WERI-Rb-1 (cell line): ENCODE measurements around the gene ANO2.
"Not testable (repeated sequence)": the region's sequence is repeated elsewhere in the genome, so short reads cannot be mapped to it uniquely, and the experiment has no call there.

Source experiments
- DNase-seq: peaks from one replicate; pipeline ENCODE4 v3.0.0-alpha.2; 2020
- H3K27ac ChIP-seq: fragments of 250-450 bp; sonication (Bioruptor Pico); 2 replicates; pipeline ENCODE4 v1.5.1; 2020; ENCODE audit warnings: mild to moderate bottlenecking, moderate library complexity
- H3K27me3 ChIP-seq: fragments of 250-450 bp; sonication (Bioruptor Pico); 2 replicates; pipeline ENCODE4 v1.5.1; 2021; ENCODE audit warnings: mild to moderate bottlenecking, low read depth, moderate library complexity; ENCODE audit not compliant: insufficient read depth, severe bottlenecking
- H3K36me3 ChIP-seq: fragments of 250-450 bp; sonication (Bioruptor Pico); 2 replicates; pipeline ENCODE4 v1.5.1; 2020; ENCODE audit warnings: mild to moderate bottlenecking, moderate library complexity
- H3K4me3 ChIP-seq: 2 replicates; pipeline ENCODE4 v1.5.1; 2011; ENCODE audit warnings: low read depth, mild to moderate bottlenecking, control low read depth, low read length
- H3K9me3 ChIP-seq: fragments of 250-450 bp; sonication (Bioruptor Pico); 2 replicates; pipeline ENCODE4 v1.5.1; 2021; ENCODE audit warnings: mild to moderate bottlenecking, moderate library complexity; ENCODE audit not compliant: severe bottlenecking
- CTCF ChIP-seq: IDR thresholded peaks from 2 replicates; pipeline ENCODE4 v1.5.1; 2011; ENCODE audit warnings: low read depth, mild to moderate bottlenecking, control low read depth, inconsistent platforms, low read length

Gene ANO2

GRCh38 chr12:5889381-5890047 is 55.5 kb downstream of the ANO2 start:
- peak; percentile 24; the same call in 1 of the 2 replicates for TF ChIP-seq CTCF
- Histone ChIP-seq H3K4me3 (no peak overlapping the region), H3K36me3 (peaks cover 6% of the 10 kb centered on the region), H3K27me3 (no peaks in the 10 kb centered on the region), H3K27ac (no peak overlapping the region), H3K9me3 (peaks cover 4% of the 10 kb centered on the region)
- DNase-seq: peak; percentile 44

- no peak for TF ChIP-seq CTCF
- Histone ChIP-seq H3K27me3 (no peaks in the 10 kb centered on the region), H3K27ac (no peak overlapping the region), H3K36me3 (peaks cover 6% of the 10 kb centered on the region), H3K4me3 (no peak overlapping the region), H3K9me3 (peaks cover 3% of the 10 kb centered on the region)
- DNase-seq: no peak
These were observed 56.2 kb downstream of the ANO2 start for GRCh38 chr12:5888816-5889315.

GRCh38 chr12:5887819-5888218 is 57.2 kb downstream of the ANO2 start:
- H3K27me3 ChIP-seq, H3K27ac ChIP-seq, H3K4me3 ChIP-seq, H3K36me3 ChIP-seq, H3K9me3 ChIP-seq, DNase-seq: not testable (repeated sequence)

DNA sequence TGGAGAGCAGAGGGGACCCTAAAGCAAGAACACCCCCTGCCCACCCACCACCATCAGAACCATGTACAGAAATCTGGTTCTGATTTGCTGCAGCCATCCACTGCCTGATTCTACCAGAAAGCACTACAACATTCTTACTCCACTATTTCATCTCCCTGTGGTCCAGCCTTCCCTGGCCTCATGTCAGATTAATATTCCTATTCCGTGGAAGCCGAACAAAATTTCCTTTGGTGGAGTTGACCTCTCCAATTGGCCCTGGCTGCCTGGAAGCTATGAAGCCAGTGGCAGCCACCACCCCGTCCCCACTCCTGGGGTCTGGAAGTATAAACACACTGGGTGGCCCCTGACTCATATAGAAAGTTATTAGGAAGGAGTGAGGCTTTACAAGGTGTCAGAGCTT is 60.2 kb downstream of the ANO2 start:
- Histone ChIP-seq H3K27me3 (no peaks in the 10 kb centered on the region), H3K36me3 (peaks cover 6% of the 10 kb centered on the region), H3K9me3 (no peaks in the 10 kb centered on the region), H3K27ac (no peak overlapping the region), H3K4me3 (no peak overlapping the region)
- TF ChIP-seq CTCF: no peak
- DNase-seq: no peak

DNA sequence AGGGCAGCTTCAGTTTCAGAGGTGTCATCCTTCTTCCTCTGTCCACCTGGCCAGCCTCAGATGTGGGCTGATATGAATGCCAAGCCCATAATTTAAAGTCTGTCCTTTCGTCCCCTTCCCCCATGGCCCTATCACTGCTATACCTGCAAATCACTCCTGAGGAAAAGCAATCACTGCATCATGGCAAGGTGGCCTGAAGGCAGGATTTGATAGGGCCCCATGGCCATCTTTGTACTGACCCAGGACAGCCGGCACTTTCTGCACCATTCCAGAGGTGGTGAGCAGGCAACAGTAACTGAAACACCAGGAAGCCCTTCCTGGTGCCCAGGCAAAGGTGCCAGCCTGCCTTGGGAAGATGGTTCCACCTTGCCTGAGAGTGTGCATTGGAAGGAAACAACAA is 60.8 kb downstream of the ANO2 start:
- Histone ChIP-seq H3K4me3 (no peak overlapping the region), H3K9me3 (no peaks in the 10 kb centered on the region), H3K27ac (no peak overlapping the region), H3K27me3 (no peaks in the 10 kb centered on the region), H3K36me3 (peaks cover 6% of the 10 kb centered on the region)
- no peak for DNase-seq
- TF ChIP-seq CTCF: no peak

- Histone ChIP-seq H3K27me3 (no peaks in the 10 kb centered on the region), H3K27ac (no peak overlapping the region), H3K36me3 (peaks cover 3% of the 10 kb centered on the region), H3K9me3 (no peaks in the 10 kb centered on the region), H3K4me3 (no peak overlapping the region)
- no peak for TF ChIP-seq CTCF
- DNase-seq: no peak
These were observed 62.4 kb downstream of the ANO2 start for GRCh38 chr12:5882511-5883190.
